Gastrocnemius medialis (tissue), 4 donors: ENCODE data around the gene PDE7B.

Source experiments
- CTCF ChIP-seq, 5 experiments: fragments of 450-650 bp in 3 of 5; fragments of 200-600 bp in 2 of 5; sonication (generic) in 2 of 5; IDR thresholded peaks in 4 of 5; conservative IDR thresholded peaks in 1 of 5; 1 replicate in 4 of 5; 2 replicates in 1 of 5; pipeline ENCODE4 v1.5.1; 2016 to 2019; ENCODE audit warnings: antibody characterized with exemption in 5 of 5, mild to moderate bottlenecking in 3 of 5, moderate library complexity in 3 of 5
- POLR2A ChIP-seq, 2 donors: fragments of 450-650 bp; IDR thresholded peaks; one replicate each; pipeline ENCODE4 v1.6.1; 2017; ENCODE audit warnings: antibody characterized with exemption in 2 of 2, mild to moderate bottlenecking in 2 of 2, moderate library complexity in 2 of 2

GRCh38 chr6:136051140-136051775, 199.8 kb downstream of the PDE7B start:
- TF ChIP-seq CTCF (IDR thresholded peaks at IDR 0.05 in 4 of 5, conservative IDR thresholded peaks at IDR 0.05 in 1 of 5) = no peak
- TF ChIP-seq POLR2A (IDR thresholded peaks at IDR 0.05) = no peak
